ENCODE data around the gene TMEM219.

DNA sequence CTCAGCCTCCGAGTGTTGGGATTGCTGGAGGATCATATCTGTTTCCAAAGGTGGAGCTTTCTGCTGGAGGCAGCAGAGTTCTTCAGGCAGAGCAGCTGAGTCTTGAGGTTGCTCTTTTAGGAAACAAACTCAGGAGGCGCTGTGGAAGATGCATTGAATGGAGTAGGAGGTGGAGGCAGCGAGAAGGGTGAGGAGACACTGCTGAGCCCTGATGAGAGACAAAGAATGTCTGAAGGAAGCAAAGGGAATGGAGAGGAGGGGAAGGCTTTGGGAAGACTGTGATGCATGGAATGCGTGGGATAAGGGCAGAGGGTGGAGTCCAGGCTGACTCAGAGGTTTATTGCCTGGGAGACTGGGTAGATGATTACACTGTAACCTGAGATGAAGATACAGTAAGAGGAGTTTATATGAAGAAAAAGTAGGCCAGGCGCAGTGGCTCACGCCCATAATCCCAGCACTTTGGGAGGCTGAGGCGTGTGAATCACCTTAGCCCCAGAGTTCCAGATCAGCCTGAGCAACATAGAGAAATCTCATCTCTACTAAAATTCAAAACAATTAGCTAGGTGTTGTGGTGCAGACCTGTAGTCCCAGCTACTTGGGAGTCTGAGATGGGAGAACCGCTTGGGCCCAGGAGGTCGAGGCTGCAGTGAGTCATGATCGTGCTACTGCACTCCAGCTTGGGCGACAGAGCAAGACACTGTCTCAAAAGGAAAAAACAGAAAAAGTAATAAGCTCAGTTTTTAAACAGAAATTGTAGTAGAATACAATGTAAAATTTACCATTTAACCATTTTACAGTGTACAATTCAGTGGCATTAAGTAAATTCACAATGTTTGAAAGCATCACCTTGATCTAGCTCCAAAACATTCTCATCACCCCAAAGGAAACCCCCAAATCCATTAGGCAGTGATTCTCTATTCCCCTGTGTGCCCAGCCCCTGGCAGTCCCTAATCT, 17.8 kb upstream of the TMEM219 start:
- TF ChIP-seq, protein P1, sequence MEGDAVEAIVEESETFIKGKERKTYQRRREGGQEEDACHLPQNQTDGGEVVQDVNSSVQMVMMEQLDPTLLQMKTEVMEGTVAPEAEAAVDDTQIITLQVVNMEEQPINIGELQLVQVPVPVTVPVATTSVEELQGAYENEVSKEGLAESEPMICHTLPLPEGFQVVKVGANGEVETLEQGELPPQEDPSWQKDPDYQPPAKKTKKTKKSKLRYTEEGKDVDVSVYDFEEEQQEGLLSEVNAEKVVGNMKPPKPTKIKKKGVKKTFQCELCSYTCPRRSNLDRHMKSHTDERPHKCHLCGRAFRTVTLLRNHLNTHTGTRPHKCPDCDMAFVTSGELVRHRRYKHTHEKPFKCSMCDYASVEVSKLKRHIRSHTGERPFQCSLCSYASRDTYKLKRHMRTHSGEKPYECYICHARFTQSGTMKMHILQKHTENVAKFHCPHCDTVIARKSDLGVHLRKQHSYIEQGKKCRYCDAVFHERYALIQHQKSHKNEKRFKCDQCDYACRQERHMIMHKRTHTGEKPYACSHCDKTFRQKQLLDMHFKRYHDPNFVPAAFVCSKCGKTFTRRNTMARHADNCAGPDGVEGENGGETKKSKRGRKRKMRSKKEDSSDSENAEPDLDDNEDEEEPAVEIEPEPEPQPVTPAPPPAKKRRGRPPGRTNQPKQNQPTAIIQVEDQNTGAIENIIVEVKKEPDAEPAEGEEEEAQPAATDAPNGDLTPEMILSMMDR (conservative IDR thresholded peaks at IDR 0.05; ENCODE audit: low read length) = peak; percentile 40
- TF ChIP-seq EZH2phosphoT487 (IDR thresholded peaks at IDR 0.05; ENCODE audit: borderline replicate concordance) = no peak

All from Loucy (cell line).